HG02938 (cell line): ENCODE results near the gene PRKG1.
"Not testable (repeated sequence)": the region's sequence is repeated elsewhere in the genome, so short reads cannot be mapped to it uniquely, and the experiment has no call there.

Experiments
- ATAC-seq: cut with Tn5 transposase; IDR thresholded peaks from one replicate; pipeline ENCODE4 v1.9.1; 2021; ENCODE audit warnings: mild to moderate bottlenecking, moderate library complexity; ENCODE audit not compliant: unreplicated experiment

Gene PRKG1

GRCh38 chr10:51367694-51368093 lies 293.4 kb downstream of the PRKG1 start:
- ATAC-seq, result no peak

GRCh38 chr10:51368943-51369342 lies 294.7 kb downstream of the PRKG1 start:
- ATAC-seq, result no peak

- no peak for ATAC-seq
These were observed 295.6 kb downstream of the PRKG1 start for GRCh38 chr10:51369903-51370302.

- ATAC-seq, result no peak
These were observed 297.5 kb downstream of the PRKG1 start for GRCh38 chr10:51371743-51372142.

GRCh38 chr10:51375790-51376189 lies 301.5 kb downstream of the PRKG1 start:
- ATAC-seq, result no peak

- no peak for ATAC-seq
These were observed 303.0 kb downstream of the PRKG1 start for GRCh38 chr10:51377070-51377931.

- no peak for ATAC-seq
These were observed 303.8 kb downstream of the PRKG1 start for GRCh38 chr10:51377932-51378599.

- ATAC-seq, result no peak
These were observed 307.9 kb downstream of the PRKG1 start for GRCh38 chr10:51382181-51382580.

- no peak for ATAC-seq
These were observed 310.7 kb downstream of the PRKG1 start for GRCh38 chr10:51384971-51385370.

- ATAC-seq, result no peak
These were observed 312.1 kb downstream of the PRKG1 start for GRCh38 chr10:51386248-51386885.

GRCh38 chr10:51389415-51390321 lies 315.4 kb downstream of the PRKG1 start:
- peak; percentile 96 for ATAC-seq

- not testable (repeated sequence) for ATAC-seq
These were observed 318.7 kb downstream of the PRKG1 start for GRCh38 chr10:51393006-51393405.

GRCh38 chr10:51394039-51394438 lies 319.8 kb downstream of the PRKG1 start:
- ATAC-seq, result no peak

GRCh38 chr10:51397244-51397643 lies 323.0 kb downstream of the PRKG1 start:
- no peak for ATAC-seq

GRCh38 chr10:51397695-51398094 lies 323.4 kb downstream of the PRKG1 start:
- no peak for ATAC-seq

GRCh38 chr10:51399840-51400239 lies 325.6 kb downstream of the PRKG1 start:
- no peak for ATAC-seq

GRCh38 chr10:51400392-51401096 lies 326.3 kb downstream of the PRKG1 start:
- no peak for ATAC-seq

- no peak for ATAC-seq
These were observed 329.2 kb downstream of the PRKG1 start for GRCh38 chr10:51403521-51403920.

GRCh38 chr10:51405580-51406351 lies 331.5 kb downstream of the PRKG1 start:
- ATAC-seq, result no peak
